Natural killer cell treated with Interleukin-12 subunit alpha and Interleukin-12 subunit beta and Interleukin-15 and Interleukin-18, amount 100 ng/mL, for 72 hours (primary cell): ENCODE measurements around the gene SLC24A3. TPM values are rescaled to one million over a fixed set of nuclear protein-coding genes. Genes with fewer than 3 reads are reported as not detected.

Source experiments
- ATAC-seq, 2 donors: fragments of 150-1000 bp; cut with Tn5 transposase in 1 of 2; sonication (Bioruptor Pico), chemical (Tn5 transposase) in 1 of 2; 2 replicates each; pipeline ENCODE4 v1.10.0; 2021
- DNase-seq: peaks from one replicate; pipeline ENCODE4 v3.0.0; 2022; ENCODE audit warnings: low spot score
- H3K27ac Mint-ChIP-seq, 2 donors: 1 replicate in 1 of 2; 2 replicates in 1 of 2; pipeline ENCODE4 v1.8.0; 2022; ENCODE audit warnings: mixed read lengths in 2 of 2, mild to moderate bottlenecking in 1 of 2, moderate library complexity in 1 of 2
- H3K27me3 Mint-ChIP-seq, 2 donors: 1 replicate in 1 of 2; 2 replicates in 1 of 2; pipeline ENCODE4 v1.8.0; 2022; ENCODE audit warnings: mixed read lengths in 2 of 2
- H3K36me3 Mint-ChIP-seq: one replicate; pipeline ENCODE4 v1.8.0; 2022; ENCODE audit warnings: mixed read lengths
- H3K4me1 Mint-ChIP-seq, 2 donors: 1 replicate in 1 of 2; 2 replicates in 1 of 2; pipeline ENCODE4 v1.8.0; 2022; ENCODE audit warnings: low read depth in 2 of 2, mixed read lengths in 2 of 2, mild to moderate bottlenecking in 1 of 2
- H3K4me3 Mint-ChIP-seq: one replicate; pipeline ENCODE4 v1.8.0; 2022; ENCODE audit warnings: mixed read lengths
- H3K9me3 Mint-ChIP-seq: 2 replicates; pipeline ENCODE4 v1.8.0; 2022; ENCODE audit warnings: mixed read lengths
- total RNA-seq, 2 donors: library from RNA; stranded (reverse); gene quantifications; one replicate each; pipeline ENCODE4 v1.2.3, GENCODE V29; 2022

Gene SLC24A3
- total RNA-seq, 2 donors from 2014 or later = 1.4 TPM; not detected in 1

DNA sequence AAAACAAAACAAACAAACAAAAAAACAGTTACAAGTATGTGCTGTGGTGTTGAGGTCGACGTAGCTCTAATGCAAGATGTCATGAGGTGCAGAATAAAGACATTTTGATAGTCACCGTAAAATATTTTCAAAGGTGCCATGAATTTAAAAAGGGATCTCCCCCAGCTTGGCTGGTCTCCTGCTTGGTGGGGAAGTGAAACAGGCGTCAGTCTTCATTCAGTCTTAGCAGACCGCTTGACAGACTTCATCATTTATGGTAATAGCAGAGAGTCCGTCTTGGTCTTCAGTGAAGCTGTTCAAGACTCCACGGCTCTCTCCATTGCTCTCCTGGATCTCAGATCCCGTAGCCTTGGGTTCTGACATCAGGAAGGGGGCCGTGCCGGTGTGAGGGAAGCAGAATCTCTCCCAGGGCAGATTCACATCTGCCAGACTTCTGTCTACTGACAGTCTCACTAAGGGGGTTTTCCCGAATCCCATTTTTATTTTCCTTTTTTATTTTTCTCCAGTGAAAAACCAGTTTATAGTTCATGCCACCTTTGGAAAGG is 1.6 kb downstream of the SLC24A3 start:
- peaks cover 40 to 61% of the 10 kb centered on the region in 2 donors for H3K27me3 Mint-ChIP-seq
- no peaks in the 10 kb centered on the region for H3K36me3 Mint-ChIP-seq
- H3K4me1 Mint-ChIP-seq = peaks cover 4% of the 10 kb centered on the region in 2 donors
- H3K27ac Mint-ChIP-seq = no peak overlapping the region
- DNase-seq (no peak), ATAC-seq (no peak)
- H3K9me3 Mint-ChIP-seq = no peaks in the 10 kb centered on the region
- peak overlapping the region; percentile 49 for H3K4me3 Mint-ChIP-seq

DNA sequence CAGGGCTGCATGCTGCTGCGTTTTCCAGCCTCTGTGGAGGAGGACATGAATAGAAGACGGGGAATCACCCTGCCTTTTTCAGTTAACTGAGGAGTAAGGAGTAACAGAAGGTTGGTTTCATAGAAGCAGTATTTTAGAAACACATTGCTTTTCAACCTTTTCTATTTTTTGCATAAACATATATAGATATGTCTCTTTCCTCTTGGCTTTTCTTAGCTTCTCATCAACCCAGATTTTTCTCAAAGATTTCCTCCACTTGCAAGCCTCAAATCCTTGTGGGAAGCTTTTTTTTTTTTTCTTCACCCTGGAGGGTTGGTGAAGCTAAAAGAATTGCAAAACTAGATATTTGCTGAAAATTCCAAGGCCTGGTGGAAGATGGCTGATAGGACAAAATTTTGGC is 6.0 kb downstream of the SLC24A3 start:
- no peaks in the 10 kb centered on the region for H3K36me3 Mint-ChIP-seq
- H3K9me3 Mint-ChIP-seq = no peaks in the 10 kb centered on the region
- ATAC-seq (no peak), DNase-seq (no peak)
- H3K4me1 Mint-ChIP-seq = peaks cover 0 to 4% of the 10 kb centered on the region in 2 donors
- H3K27me3 Mint-ChIP-seq = peaks cover 40 to 49% of the 10 kb centered on the region in 2 donors
- H3K4me3 Mint-ChIP-seq = no peak overlapping the region
- H3K27ac Mint-ChIP-seq = no peak overlapping the region

DNA sequence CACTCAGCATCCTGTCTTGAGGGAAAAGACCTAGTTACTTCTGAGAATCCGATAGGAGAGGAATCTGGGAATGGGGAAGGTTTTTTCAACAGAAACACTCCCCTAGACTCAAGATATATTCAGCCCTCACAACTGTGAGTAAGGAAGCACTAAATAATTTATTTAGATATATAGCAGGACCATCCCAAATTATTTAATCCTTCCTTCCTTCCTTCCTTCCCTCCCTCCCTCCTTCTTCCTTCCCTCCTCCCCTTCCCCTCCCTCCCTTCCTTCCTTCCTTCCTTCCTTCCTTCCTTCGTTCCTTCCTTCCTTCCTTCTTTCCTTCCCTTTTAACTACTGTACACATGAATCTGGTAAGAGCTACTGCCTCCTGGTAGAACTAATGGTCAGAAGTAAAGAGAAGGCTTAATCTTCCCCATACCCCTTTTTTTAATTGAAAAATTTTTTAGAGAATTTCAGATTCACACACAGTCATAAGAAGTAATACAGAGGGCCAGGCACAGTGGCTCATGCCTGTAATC is 10.1 kb downstream of the SLC24A3 start:
- Mint-ChIP-seq H3K36me3 (no peaks in the 10 kb centered on the region), H3K4me1 (no peaks in the 10 kb centered on the region), H3K27ac (no peak overlapping the region), H3K4me3 (no peak overlapping the region), H3K9me3 (no peaks in the 10 kb centered on the region), H3K27me3 (peaks cover 23 to 24% of the 10 kb centered on the region in 2 donors)
- ATAC-seq = no peak
- DNase-seq = no peak

DNA sequence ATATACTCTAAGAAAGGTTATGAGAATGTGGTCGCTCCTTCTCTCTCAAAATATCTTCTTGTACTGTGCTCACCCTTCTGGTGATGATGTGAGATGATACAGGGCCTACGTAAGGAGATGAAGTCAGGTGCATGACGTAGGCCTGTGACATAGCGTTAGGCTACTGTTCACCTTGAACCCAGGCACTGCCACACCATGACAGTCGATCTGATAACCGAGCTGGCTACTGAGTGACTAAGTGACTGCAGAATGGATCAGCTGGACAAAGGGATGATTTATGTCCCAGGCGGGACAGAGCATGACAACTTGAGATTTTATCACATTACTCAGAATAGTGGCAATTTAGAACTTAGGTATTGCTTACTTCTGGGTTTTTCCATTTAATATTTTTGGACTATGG is 11.2 kb downstream of the SLC24A3 start:
- peaks cover 15 to 18% of the 10 kb centered on the region in 2 donors for H3K27me3 Mint-ChIP-seq
- DNase-seq (no peak), ATAC-seq (peak in 1 of 2 donors; percentile 43)
- H3K27ac Mint-ChIP-seq = no peak overlapping the region
- H3K36me3 Mint-ChIP-seq = no peaks in the 10 kb centered on the region
- no peak overlapping the region for H3K4me3 Mint-ChIP-seq
- no peaks in the 10 kb centered on the region for H3K4me1 Mint-ChIP-seq
- H3K9me3 Mint-ChIP-seq = no peaks in the 10 kb centered on the region

DNA sequence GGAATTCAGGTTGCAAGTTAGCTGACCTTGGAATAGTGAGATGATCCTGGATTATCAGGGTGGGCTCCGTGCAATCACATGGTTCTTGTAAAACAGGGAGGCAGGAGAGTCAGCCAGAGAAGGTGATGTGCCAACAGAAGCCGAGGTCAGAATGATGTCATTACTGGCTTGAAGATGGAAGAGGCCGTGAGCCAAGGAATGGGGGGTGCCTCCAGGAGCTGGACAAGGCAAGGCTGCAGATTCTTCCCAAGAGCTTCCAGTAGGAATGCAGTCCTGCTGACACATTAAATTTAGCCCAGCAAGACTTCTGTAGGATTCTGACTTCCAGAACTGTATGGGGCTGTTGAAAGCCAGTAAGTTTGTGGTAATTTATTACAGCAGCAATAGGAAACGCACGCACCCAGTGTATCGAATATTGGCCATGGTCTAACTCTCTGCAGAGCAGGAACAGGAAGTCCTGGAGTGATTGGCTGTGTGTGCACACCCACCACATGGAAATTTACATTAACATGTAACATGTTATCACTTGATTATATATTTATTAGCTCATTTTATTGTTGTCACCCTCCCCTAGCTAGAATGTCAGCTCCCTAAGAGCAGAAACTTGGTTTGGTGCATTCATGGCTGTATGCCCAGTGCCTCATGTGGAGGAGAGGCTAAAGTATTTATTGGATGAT is 19.1 kb downstream of the SLC24A3 start:
- H3K9me3 Mint-ChIP-seq = no peaks in the 10 kb centered on the region
- H3K27me3 Mint-ChIP-seq = peaks cover 14 to 22% of the 10 kb centered on the region in 2 donors
- DNase-seq = no peak
- H3K4me1 Mint-ChIP-seq = no peaks in the 10 kb centered on the region
- H3K36me3 Mint-ChIP-seq = no peaks in the 10 kb centered on the region
- ATAC-seq = no peak
- H3K27ac Mint-ChIP-seq = no peak overlapping the region
- H3K4me3 Mint-ChIP-seq = no peak overlapping the region

DNA sequence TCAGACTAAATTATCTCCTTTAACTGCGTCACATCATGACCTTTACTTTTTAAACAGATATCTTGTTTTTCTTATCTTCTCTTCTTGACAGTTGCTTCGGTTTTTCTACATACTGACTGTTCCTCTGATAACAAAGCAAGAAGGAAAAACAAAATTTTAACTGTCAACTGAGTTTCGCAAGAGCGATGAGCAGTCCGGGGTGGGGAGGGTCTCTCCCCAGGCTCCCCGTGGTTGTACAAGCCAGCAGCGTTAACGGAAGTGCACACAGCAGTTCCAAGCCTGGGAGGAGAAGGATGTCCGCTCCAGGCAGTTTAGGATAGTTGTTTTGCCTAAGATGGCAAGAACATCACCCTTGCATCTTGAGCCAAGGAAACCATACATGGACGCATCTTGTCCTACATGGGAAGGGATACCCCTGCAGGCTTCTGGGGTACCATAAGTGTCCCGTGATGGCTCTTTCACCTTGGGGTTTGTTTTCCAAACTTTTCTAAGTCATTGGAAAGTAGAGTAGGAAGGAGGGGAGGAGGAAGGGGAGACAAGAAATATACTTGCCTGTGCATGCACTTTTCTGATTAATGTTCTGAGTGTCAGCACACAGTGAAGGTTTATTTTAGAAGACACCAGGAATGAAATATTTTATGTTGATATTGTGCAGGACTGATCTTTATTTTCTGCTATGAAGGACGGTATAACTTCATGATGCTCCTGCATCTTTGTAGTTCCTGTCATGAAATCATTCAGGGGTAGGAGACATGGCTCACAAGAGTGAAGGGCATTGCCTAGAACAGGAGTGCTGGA is 20.8 kb downstream of the SLC24A3 start:
- H3K4me3 Mint-ChIP-seq = peak overlapping the region; percentile 2
- no peaks in the 10 kb centered on the region for H3K36me3 Mint-ChIP-seq

DNA sequence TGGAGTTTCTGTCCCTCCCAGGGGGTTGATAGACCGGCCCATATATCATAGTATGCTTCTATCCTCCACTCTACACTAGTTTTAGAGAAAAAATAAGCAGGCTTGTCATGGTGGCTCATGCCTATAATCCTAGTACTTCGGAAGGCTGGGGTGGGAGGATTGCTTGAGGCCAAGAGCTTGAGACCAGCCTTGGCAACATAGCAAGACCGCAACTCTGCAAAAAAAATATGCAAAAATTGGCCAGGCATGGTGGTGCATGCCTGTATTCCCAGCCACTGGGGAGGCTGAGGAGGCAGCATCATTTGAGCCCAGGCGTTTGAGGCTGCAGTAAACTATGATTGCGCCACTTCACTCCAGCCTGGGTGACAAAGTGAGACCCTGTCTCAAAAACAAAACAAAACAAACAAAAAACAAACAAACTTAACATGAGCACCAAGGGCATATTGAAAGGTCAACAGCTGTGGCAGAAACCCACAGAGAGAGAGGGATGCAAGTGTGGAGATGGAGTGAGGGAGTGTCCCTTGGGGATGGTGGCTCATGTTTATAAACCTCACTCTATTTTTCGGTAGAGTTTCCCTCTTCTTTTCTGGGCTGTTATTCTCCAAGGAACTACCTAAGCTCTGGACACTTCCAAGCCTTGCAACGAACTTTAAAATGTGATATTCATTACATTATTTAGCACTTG is 24.1 kb downstream of the SLC24A3 start:
- Mint-ChIP-seq H3K9me3 (no peaks in the 10 kb centered on the region), H3K36me3 (no peaks in the 10 kb centered on the region), H3K27ac (no peak overlapping the region), H3K4me3 (no peak overlapping the region), H3K27me3 (peaks cover 6 to 11% of the 10 kb centered on the region in 2 donors), H3K4me1 (no peaks in the 10 kb centered on the region)
- DNase-seq (no peak), ATAC-seq (no peak)

More for the DNA sequence above, 20.8 kb downstream of the SLC24A3 start:
- Mint-ChIP-seq H3K4me1 (no peaks in the 10 kb centered on the region), H3K9me3 (no peaks in the 10 kb centered on the region), H3K27ac (no peak overlapping the region), H3K27me3 (peaks cover 16 to 25% of the 10 kb centered on the region in 2 donors)
- ATAC-seq = no peak
- no peak for DNase-seq

DNA sequence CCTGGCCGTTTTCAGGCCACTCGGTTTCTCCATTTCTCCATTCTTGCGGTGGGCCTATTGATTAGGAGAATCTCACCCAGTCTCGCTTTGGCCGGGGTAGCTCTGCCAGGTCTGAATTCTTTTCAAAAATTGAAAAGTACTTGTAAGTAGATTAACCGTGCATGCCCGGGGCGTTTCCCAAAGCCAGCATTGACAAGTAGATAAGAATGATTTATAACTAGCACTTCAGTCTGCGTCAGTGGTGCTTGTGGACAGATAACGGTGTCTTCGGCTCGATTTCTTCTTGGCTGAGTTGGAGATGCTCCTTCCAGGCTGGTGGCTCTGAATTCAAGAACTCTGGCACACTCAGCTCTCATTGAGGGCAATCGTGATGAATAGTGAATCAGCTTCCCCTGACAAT is 29.0 kb downstream of the SLC24A3 start:
- no peak for ATAC-seq
- DNase-seq = no peak
- Mint-ChIP-seq H3K4me1 (no peaks in the 10 kb centered on the region), H3K36me3 (no peaks in the 10 kb centered on the region), H3K4me3 (no peak overlapping the region), H3K9me3 (no peaks in the 10 kb centered on the region), H3K27ac (no peak overlapping the region), H3K27me3 (peaks cover 8 to 27% of the 10 kb centered on the region in 2 donors)

DNA sequence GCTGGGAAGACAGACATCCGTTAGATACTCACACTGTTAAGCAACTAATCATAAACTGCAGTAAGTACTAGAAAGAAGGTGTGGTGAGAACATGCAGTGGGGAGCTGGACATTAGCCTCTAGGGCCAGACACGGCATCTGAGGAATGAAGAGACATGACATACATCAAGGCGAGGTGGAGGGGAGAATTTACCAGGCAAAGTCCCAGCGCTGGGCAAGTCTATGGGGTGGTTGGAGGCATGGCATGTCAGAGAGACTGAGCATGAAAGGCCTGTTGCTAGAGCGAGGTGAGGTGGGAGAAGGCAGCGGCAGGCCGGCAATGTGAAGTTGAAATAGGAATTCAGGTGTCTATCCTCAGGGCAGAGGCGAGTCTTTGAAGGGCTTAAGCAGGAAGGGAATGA is 31.8 kb downstream of the SLC24A3 start:
- Mint-ChIP-seq H3K4me1 (no peaks in the 10 kb centered on the region), H3K4me3 (no peak overlapping the region), H3K27me3 (peaks cover 8 to 21% of the 10 kb centered on the region in 2 donors), H3K36me3 (no peaks in the 10 kb centered on the region), H3K9me3 (no peaks in the 10 kb centered on the region), H3K27ac (no peak overlapping the region)
- ATAC-seq = peak in 1 of 2 donors; percentile 24
- no peak for DNase-seq

DNA sequence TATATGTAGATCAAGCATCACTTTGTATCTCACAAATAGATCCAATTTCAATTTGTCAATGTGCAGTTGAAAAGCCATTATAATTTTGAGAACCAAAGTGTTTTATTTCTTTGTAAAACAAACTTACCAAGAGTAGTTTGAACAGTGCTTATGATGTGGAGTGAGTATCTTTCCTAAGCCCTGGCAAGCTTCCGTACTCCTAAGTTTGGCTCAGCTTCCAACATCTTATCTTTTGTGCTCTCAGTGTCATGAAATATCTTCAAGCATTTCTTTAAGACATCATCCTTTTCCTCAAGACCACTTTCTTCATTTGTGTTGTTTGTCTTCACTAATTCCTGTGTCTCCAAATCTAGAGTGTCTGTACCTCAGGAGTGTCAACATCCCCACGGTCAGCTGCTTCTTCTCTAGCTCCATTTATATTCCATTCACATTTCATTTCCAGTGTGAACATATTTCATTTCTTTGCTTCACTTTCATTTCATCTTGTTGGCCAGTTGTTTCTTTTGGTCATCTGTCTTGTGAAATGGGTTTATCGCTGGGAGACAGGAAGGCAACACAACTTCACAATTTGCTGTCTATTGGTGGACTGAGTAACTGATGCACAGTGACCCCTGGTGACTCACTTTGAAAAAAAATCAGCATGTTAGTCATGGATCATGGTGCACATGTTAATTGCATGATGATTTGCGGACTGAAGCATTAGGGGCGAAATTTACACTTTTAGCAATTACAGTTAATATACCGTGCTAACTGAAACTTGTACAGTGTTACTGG is 36.9 kb downstream of the SLC24A3 start:
- Mint-ChIP-seq H3K27me3 (peaks cover 6 to 8% of the 10 kb centered on the region in 2 donors), H3K36me3 (no peaks in the 10 kb centered on the region), H3K27ac (no peak overlapping the region), H3K4me1 (no peaks in the 10 kb centered on the region), H3K4me3 (no peak overlapping the region), H3K9me3 (no peaks in the 10 kb centered on the region)
- ATAC-seq = peak in 1 of 2 donors; percentile 64
- no peak for DNase-seq

DNA sequence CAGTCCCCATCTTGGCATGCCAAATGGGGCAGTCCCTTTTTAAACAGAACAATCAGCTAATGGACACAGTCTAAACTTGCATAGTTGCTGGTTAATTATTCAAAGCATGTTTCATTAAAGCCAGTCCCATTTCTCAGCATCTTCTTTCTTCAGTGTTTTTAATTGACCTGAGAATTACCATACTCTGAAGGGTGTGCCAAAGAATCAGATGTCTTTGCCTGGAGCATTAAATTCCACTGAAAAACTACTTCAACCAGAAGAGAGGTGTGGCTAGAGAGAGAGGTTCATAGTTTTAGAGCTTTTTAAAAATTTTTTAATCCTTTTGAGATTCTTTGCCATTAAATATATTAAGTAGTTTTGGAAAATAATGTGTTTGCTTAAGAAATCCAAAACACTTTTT is 37.9 kb downstream of the SLC24A3 start:
- DNase-seq (no peak), ATAC-seq (no peak)
- Mint-ChIP-seq H3K9me3 (no peaks in the 10 kb centered on the region), H3K4me1 (no peaks in the 10 kb centered on the region), H3K4me3 (no peak overlapping the region), H3K27ac (no peak overlapping the region), H3K36me3 (no peaks in the 10 kb centered on the region), H3K27me3 (peaks cover 0 to 5% of the 10 kb centered on the region in 2 donors)

DNA sequence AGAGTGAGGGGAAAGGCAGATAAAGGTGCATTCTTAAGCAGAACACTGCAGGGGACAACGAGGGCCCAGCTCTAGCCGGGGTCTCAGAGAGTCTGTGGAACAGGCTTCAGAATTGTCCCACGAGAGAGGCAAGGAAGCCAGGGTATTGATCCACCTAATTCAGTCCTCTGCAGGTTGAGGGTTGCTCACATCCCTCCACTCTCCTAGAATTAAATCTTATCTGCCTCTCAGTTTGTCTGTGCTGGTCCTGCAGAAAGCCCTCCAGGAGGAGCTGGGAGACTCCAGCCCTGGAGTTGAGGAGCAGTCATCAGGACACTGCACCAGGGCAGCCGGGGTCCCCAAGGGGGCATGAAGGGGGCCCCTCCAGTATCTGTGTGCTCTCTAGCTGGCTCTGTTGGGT is 39.1 kb downstream of the SLC24A3 start:
- Mint-ChIP-seq H3K4me3 (no peak overlapping the region), H3K27me3 (peaks cover 0 to 5% of the 10 kb centered on the region in 2 donors), H3K36me3 (no peaks in the 10 kb centered on the region), H3K4me1 (no peaks in the 10 kb centered on the region), H3K27ac (no peak overlapping the region), H3K9me3 (no peaks in the 10 kb centered on the region)
- DNase-seq = no peak
- ATAC-seq = no peak

DNA sequence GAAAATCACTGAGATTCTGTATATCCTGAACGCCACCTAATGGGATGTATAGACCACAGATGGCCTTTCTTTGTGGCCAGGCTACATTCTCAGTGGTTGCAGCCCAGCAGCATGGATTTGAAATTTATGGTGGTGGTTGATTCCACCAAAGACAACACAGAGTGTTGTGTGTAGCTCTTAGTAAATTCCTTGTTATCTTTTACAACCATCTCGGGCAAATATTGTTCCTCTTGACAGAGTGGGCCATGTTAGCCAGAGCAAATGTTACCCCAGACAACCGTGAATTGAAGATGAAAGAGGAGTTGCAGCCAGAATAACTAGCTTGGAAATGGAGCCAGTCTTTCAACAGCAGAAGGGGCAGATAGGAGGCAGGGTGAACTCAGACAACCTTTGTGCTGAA is 39.5 kb downstream of the SLC24A3 start:
- H3K27ac Mint-ChIP-seq = no peak overlapping the region
- H3K4me1 Mint-ChIP-seq = no peaks in the 10 kb centered on the region
- H3K4me3 Mint-ChIP-seq = no peak overlapping the region
- H3K36me3 Mint-ChIP-seq = no peaks in the 10 kb centered on the region
- ATAC-seq = no peak
- peaks cover 0 to 5% of the 10 kb centered on the region in 2 donors for H3K27me3 Mint-ChIP-seq
- DNase-seq = no peak
- H3K9me3 Mint-ChIP-seq = no peaks in the 10 kb centered on the region
